Activated CD8-positive, alpha-beta T cell treated with anti-CD3 and anti-CD28 coated beads for 36 hours (primary cell): Measurements from ENCODE around the gene MYOZ3. TPM values are rescaled to one million over a fixed set of nuclear protein-coding genes. Genes with fewer than 3 reads are reported as not detected.

ENCODE experiments used
- ATAC-seq: fragments of 200-7000 bp; cut with Tn5 transposase; one replicate; pipeline ENCODE4 v1.10.0; 2021; ENCODE audit warnings: mild to moderate bottlenecking, moderate library complexity
- CTCF ChIA-PET: fragments of 350-600 bp; sonication (Branson Sonifier 250); formaldehyde crosslinking; loops from one replicate; lab custom pipeline; 2021; ENCODE audit warnings: antibody characterized with exemption; lab: Charles Lee
- POLR2A ChIA-PET: fragments of 350-600 bp; sonication (Branson Sonifier 250); formaldehyde crosslinking; loops from one replicate; lab custom pipeline; 2021; ENCODE audit warnings: antibody characterized with exemption; lab: Charles Lee
- DNase-seq: peaks from one replicate; pipeline ENCODE4 v3.0.0-alpha.2; 2020
- H3K27ac Mint-ChIP-seq: one replicate; pipeline ENCODE4 v1.8.0; 2021; ENCODE audit warnings: mild to moderate bottlenecking, mixed read lengths
- H3K27me3 Mint-ChIP-seq: one replicate; pipeline ENCODE4 v1.8.0; 2021; ENCODE audit warnings: mixed read lengths
- H3K36me3 Mint-ChIP-seq: one replicate; pipeline ENCODE4 v1.8.0; 2021; ENCODE audit warnings: low read depth, mixed read lengths
- H3K4me1 Mint-ChIP-seq: one replicate; pipeline ENCODE4 v1.8.0; 2021; ENCODE audit warnings: low read depth, mixed read lengths
- H3K4me3 Mint-ChIP-seq: one replicate; pipeline ENCODE4 v1.8.0; 2021; ENCODE audit warnings: mild to moderate bottlenecking, moderate library complexity, mixed read lengths
- H3K9me3 Mint-ChIP-seq: one replicate; pipeline ENCODE4 v1.8.0; 2021; ENCODE audit warnings: mixed read lengths
- CTCF ChIP-seq: fragments of 200-600 bp; IDR thresholded peaks from one replicate; pipeline ENCODE4 v1.8.0; 2022; ENCODE audit warnings: antibody characterized with exemption, mild to moderate bottlenecking
- intact Hi-C: fragments of 100-400 bp; cut with micrococcal nuclease; formaldehyde crosslinking; loops from one replicate; pipeline ENCODE4 v1.10.0; 2022
- total RNA-seq, 2 experiments: library from RNA; stranded (reverse); gene quantifications; one replicate each; pipeline ENCODE4 v1.2.3, GENCODE V29; 2021

Gene MYOZ3
- total RNA-seq, 2 experiments from 2014 or later, result 0.11 to 0.20 TPM

GRCh38 chr5:150665044-150665443 lies 4.0 kb downstream of the MYOZ3 start:
- ChIA-PET CTCF (interaction anchor here (1.1 to 1.4 kb wide), 2 partner anchors 10 to 206 kb away, joined by 3 read pairs; no protein-coding TSS in a partner anchor), POLR2A (no interaction called here)
- DNase-seq, result no peak
- Mint-ChIP-seq H3K36me3 (no peaks in the 10 kb centered on the region), H3K4me1 (no peaks in the 10 kb centered on the region), H3K27ac (no peak overlapping the region), H3K4me3 (no peak overlapping the region), H3K27me3 (peaks cover 3% of the 10 kb centered on the region), H3K9me3 (no peaks in the 10 kb centered on the region)
- TF ChIP-seq CTCF, result no peak
- no peak for ATAC-seq
- intact Hi-C loops, result no loop called here

- H3K36me3 Mint-ChIP-seq, result no peaks in the 10 kb centered on the region
- POLR2A ChIA-PET, result no interaction called here
- TF ChIP-seq CTCF, result no peak
- H3K27me3 Mint-ChIP-seq, result peaks cover 15% of the 10 kb centered on the region
- ATAC-seq (no peak), DNase-seq (no peak)
- no peak overlapping the region for H3K27ac Mint-ChIP-seq
- CTCF ChIA-PET, result interaction anchor here (1.9 kb wide), 1 partner anchor 13 kb away, joined by 5 read pairs; no protein-coding TSS in a partner anchor
- H3K4me3 Mint-ChIP-seq, result peak overlapping the region; percentile 15
- H3K4me1 Mint-ChIP-seq, result peaks cover 3% of the 10 kb centered on the region
- intact Hi-C loops, result no loop called here
- H3K9me3 Mint-ChIP-seq, result no peaks in the 10 kb centered on the region
These were observed 9.4 kb downstream of the MYOZ3 start for GRCh38 chr5:150670275-150670947.

GRCh38 chr5:150670948-150671310 lies 9.9 kb downstream of the MYOZ3 start:
- Mint-ChIP-seq H3K4me3 (peak overlapping the region; percentile 15), H3K4me1 (peaks cover 3% of the 10 kb centered on the region), H3K27me3 (peaks cover 15% of the 10 kb centered on the region), H3K9me3 (no peaks in the 10 kb centered on the region), H3K36me3 (no peaks in the 10 kb centered on the region), H3K27ac (no peak overlapping the region)
- intact Hi-C loops, result no loop called here
- ChIA-PET POLR2A (no interaction called here), CTCF (no interaction called here)
- DNase-seq, result no peak
- TF ChIP-seq CTCF, result no peak
- ATAC-seq, result no peak

- ChIA-PET CTCF (no interaction called here), POLR2A (no interaction called here)
- ATAC-seq (peak; percentile 69), DNase-seq (peak; percentile 30)
- Mint-ChIP-seq H3K27me3 (peaks cover 15% of the 10 kb centered on the region), H3K4me1 (peaks cover 3% of the 10 kb centered on the region), H3K27ac (no peak overlapping the region), H3K36me3 (no peaks in the 10 kb centered on the region), H3K9me3 (no peaks in the 10 kb centered on the region), H3K4me3 (peak overlapping the region; percentile 68)
- no peak for TF ChIP-seq CTCF
- intact Hi-C loops, result no loop called here
These were observed 10.6 kb downstream of the MYOZ3 start for GRCh38 chr5:150671509-150672236.
